HG03378 (cell line): Measurements from ENCODE around the gene MTFR1L.

ENCODE experiments used
- ATAC-seq: cut with Tn5 transposase; IDR thresholded peaks from one replicate; pipeline ENCODE4 v1.9.1; 2021; ENCODE audit warnings: mild to moderate bottlenecking, moderate library complexity; ENCODE audit not compliant: unreplicated experiment

MTFR1L gene

DNA sequence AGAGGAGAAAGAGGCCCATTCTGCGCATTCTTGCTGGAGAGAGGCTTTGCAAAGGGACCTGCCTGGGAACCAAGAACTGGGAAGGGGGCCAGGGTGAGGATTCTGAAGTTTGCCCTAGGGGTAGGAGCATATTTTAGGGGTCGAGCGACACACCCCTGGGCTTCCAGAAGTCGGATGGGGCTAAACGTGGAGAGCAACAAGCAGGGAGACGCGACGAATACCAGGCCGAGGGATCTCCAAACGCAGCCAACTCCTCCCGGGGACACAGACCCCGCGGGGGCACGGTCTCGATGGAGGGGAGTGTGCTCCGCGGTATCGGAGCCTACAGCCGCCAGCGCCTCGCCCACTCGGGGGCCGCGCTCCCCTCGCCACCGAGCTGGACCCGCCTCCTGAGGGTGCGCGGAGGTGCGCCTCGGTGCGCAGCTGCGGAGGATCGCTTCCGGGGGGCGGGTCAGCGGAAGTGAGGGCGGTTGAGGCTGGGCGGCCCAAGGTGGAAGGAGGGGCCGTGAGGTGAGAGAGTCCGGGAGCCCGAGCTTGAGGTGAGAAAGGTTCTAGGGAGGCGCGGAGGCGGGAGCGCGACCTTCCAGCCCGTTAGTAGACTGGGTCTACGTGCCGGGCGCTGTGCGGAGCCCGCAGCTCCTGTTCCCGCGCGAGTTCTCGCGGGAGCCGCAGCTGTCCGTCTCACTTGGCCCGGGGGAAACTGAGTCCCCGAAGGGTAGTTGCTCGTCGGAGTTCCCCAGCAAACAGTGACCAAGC, at the start of gene MTFR1L:
Gene MTFR1L (plus strand): TSS at position 464 of the 756 bp plus-strand sequence. CDS start 3,151 bp downstream, outside the sequence.
- ATAC-seq = peak; percentile 58

DNA sequence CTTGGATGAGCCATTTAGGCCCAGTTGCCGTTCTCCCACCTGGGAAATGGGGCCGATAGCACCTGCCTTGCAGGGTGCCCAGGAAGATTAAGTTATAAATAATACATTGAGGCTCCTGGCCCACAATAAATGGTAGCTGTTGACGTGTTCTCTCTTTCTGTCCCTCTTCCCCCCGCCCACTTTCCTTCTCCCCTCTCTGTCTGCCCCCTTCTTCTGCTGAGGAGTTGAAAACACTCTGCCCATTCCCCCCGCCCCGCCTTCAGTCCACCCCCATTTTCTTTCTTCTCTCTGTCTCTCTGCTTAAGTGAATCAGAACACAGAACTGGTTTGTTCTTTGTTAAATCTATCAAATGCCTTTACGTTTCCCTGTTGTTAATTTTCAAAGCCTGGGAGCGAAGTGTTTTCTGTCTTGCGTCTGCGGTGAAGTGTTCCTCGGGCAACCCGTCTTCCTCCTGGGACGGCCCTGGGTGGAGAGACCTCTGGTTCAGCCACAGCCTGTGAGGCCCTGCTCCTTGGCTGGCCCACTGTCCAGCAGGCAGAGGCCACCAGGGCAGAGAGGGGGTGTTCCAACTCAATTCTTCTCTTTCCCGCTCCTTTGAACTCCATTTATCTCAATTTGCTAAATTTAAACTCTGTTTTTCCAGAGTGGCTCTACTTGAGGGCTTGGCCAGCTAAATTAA, 49.1 kb upstream of the MTFR1L start:
- ATAC-seq = no peak

GRCh38 chr1:25771221-25772114, 48.3 kb upstream of the MTFR1L start:
- ATAC-seq = no peak

DNA sequence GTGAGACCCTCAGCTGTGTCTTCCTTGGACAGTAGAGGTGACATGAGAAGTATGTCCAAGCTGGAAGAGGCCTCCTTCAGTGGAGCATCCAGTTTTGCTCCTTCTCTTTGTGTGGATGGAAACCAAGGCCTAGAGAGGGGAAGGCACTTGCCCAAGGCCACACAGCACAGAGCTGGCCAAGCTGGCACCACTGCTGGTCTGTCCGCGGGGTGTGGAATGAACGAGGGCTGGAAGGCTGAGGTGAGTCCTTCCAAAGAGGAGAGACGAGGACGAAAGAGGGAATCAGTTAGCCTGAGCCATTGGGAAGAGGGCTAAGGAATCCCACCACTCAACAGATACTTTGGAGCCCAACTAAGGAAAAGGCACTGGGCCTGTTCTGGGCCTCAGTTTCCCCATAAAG, 47.6 kb upstream of the MTFR1L start:
- ATAC-seq = no peak

- ATAC-seq = no peak
Observed at GRCh38 chr1:25772692-25773245, 47.0 kb upstream of the MTFR1L start.

- ATAC-seq = no peak
Observed at GRCh38 chr1:25773441-25774125, 46.2 kb upstream of the MTFR1L start.

DNA sequence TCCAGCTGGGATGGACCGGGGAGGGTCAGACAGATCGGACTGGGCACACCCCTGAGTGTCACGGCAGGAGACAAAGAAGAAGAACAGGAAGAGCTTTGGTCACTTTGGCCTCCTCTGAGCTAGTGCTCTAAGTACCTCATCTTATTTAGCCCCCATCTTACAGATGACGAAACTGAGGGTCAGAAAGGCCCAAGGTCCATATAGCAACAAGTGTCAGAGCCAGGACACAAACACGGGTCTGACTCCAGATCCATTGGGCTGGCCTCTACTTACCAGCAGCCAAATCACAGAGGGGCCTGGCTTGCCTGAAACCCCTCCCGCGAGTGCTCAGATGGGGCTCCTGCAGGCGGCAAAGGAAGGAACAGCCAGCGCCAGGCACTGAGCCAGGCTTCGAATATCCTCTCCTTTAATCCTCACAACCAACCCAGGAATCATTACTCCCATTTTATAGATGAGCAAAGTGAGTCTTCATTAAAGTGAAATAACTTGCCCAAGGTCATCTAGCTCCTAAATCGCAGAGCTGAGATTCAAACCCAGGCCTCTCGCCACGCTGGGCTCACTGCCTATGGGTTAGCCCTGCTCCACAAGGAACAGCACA, 45.4 kb upstream of the MTFR1L start:
- no peak for ATAC-seq

- ATAC-seq = peak; percentile 45
Observed at GRCh38 chr1:25774921-25775771, 44.6 kb upstream of the MTFR1L start.

- no peak for ATAC-seq
Observed at GRCh38 chr1:25779388-25779787, 40.4 kb upstream of the MTFR1L start.

GRCh38 chr1:25779894-25780293, 39.9 kb upstream of the MTFR1L start:
- ATAC-seq = no peak

DNA sequence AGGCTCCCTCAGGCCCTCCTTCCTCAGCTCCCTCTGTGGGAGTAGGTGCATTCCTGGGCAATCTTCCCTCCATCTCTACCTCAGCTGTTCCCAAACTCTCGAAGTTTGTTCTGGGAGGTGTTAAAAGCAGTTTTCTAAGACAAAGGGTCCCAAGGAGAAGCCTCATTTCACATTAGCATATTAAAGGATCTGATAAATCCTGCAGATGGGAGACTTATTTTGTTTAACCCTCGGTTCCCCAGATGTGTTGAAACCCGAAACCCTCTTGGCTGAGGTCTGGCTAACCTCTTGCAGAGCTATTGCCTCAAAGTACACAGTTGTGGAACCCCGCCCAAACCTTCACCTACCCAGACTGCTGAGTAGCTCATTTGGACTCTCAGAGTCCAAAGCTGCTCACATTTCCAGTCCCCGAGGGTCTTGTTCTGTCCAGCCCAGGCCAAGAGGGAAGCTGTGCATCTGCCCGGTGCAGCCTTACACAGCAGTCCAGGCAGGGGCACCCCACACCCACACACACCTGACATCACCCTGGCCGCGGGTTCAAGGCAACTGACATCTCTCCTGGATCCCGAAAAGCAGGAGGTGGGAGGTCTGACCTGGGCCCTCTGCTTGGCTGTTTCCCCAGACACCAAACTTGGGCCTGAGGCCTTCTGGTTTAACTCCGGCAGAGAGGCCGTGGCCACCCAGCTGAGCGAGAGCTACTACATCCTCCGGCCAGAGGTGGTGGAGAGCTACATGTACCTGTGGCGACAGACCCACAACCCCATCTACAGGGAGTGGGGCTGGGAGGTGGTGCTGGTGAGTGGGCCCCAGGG, 39.2 kb upstream of the MTFR1L start:
- ATAC-seq = no peak

GRCh38 chr1:25781130-25781433, 38.7 kb upstream of the MTFR1L start:
- no peak for ATAC-seq

GRCh38 chr1:25782608-25783201, 37.0 kb upstream of the MTFR1L start:
- ATAC-seq = no peak

DNA sequence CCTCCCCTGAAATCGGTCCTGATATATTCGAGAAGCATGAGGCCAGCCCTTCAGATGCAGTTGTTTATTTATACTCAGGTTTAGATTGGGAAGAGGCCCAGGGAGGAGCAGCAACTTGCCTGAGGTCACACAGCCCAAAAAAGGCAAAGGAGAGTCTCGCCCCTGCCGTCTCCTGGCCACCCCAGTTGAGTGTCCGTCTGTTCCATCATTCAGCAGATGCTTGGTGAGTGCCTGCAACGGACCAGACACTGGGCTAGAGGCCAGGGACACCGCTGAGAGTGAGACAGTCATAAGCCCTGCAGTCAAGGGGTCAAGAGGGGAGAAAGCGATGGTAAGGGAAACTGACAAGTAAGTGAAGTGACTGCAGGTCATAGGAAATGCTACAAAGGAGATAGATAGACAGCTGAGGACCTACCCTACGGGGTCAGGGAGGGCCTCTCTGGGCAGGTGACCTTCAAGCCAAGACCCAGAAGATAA, 35.1 kb upstream of the MTFR1L start:
- no peak for ATAC-seq

DNA sequence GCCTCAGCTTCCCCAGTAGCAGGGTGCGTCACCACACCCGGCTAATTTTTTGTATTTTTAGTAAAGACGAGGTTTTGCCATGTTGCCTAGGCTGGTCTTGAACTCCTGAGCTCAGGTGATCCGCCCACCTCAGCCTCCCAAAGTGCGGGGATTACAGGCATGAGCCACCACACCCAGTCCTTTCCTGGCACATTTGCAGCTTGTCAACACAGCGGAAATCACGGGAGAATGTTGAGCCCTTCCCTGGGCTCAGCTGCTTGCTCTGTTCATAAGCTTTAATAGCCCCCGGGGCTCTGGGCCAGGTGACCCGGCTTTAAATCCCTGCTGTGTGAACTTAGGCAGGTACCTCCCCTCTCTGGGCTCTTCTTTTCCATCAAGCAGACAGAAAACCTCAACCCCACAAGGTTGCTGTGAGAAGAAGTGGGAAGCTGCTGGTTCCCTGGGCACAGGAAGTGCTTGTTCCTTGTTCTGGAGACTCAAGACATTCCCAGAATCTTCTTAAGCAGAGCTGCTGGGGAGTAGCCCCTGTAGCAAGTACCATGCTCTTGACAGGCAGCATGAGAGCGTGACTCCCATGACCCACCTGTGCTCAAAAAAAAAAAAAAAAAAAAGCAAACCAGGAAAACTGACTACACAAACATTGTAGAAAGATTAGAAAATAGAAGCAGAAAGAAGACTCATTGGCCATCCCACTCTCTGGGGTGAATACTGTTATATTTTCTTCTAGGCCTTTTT, 34.3 kb upstream of the MTFR1L start:
- no peak for ATAC-seq

DNA sequence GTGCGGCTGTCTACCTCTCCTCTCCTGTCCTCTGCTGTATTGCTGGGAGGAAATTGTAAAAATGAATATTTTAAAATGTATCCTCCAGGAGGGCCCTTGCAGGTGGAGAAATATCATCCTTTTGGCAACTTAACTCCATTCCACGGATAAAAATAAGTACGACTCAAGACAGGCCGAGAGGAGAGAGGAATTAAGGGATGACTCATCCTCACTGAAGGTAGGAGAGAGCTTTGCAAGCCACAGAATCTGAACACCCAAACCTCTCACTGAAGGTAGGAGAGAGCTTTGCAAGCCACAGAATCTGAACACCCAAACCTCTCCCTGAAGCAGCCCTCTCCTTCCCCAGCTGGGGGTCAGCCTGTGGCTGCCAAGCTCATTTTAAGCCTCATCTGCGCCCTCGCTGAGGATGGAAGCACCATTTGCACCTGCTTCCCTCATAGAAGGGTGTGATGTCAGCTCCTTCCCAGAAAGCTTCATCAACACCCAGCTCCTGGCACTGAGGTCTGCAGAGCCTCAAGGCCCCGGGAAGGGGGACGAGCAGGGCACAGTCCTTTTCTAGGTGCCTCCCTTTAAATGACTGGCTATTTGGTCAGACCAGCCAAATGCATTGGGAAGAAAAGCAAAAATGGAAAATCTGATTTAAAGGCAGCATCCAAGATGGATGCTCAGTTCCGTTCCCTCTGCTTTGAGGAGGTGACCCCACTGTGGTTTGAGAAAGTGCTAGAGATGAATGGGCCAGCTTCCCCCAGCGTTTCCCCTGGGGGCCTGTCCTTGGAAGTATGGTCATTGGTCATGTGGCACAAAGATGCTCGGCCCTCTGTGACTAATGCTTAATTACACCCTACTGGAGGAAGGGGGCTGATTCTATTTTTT, 32.6 kb upstream of the MTFR1L start:
- no peak for ATAC-seq
